Activated T-cell treated with anti-CD3 and anti-CD28 coated beads, Interleukin-2, amount 50 U/mL, for 4 hours (primary cell): ENCODE measurements around the gene HSPA1B. TPM values are rescaled to one million over a fixed set of nuclear protein-coding genes. Genes with fewer than 3 reads are reported as not detected.
"Not testable (repeated sequence)": the region's sequence is repeated elsewhere in the genome, so short reads cannot be mapped to it uniquely, and the experiment has no call there.

Experiments used
- ATAC-seq, 2 donors: fragments of 200-7000 bp; cut with Tn5 transposase; one replicate each; pipeline ENCODE4 v1.10.0; 2021
- DNase-seq: peaks from one replicate; pipeline ENCODE4 v3.0.0-alpha.2; 2020
- H3K27me3 Mint-ChIP-seq: one replicate; pipeline ENCODE4 v1.8.0; 2021; ENCODE audit warnings: low read depth, mixed read lengths
- H3K36me3 Mint-ChIP-seq: one replicate; pipeline ENCODE4 v1.8.0; 2022; ENCODE audit warnings: mixed read lengths; ENCODE audit not compliant: insufficient read depth
- H3K4me1 Mint-ChIP-seq: one replicate; pipeline ENCODE4 v1.8.0; 2021; ENCODE audit warnings: low read depth, mixed read lengths
- H3K4me3 Mint-ChIP-seq: one replicate; pipeline ENCODE4 v1.8.0; 2021; ENCODE audit warnings: mild to moderate bottlenecking, moderate library complexity, mixed read lengths
- H3K9me3 Mint-ChIP-seq: one replicate; pipeline ENCODE4 v1.8.0; 2021; ENCODE audit warnings: mixed read lengths
- total RNA-seq, 3 donors: library from RNA; stranded (reverse); gene quantifications; one replicate each; pipeline ENCODE4 v1.2.1, GENCODE V29; 2021

Gene HSPA1B
- total RNA-seq, 3 donors from 2014 or later = 76.1 to 97.7 (median 93.0) TPM

DNA sequence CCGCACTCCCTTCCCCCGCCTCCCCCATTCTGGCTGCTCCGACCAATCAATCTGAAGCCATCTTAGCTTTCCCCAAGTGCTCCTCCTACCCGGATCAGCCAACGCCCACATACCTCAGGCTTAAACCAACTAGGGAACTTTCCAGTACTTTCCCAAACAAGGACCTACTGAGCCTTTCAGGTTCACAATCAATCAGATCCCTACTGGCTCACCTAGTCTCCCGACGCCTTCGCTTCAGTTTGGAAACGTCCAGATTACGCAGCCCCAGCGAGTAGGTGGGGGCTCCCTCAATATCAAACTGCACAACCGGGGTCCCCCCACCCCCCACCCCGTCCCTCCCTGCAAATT lies 12.9 kb upstream of the HSPA1B start:
- Mint-ChIP-seq H3K4me3 (peak overlapping the region; percentile 86), H3K27me3 (no peaks in the 10 kb centered on the region), H3K9me3 (no peaks in the 10 kb centered on the region), H3K36me3 (peaks cover 12% of the 10 kb centered on the region), H3K4me1 (peaks cover 60% of the 10 kb centered on the region)
- DNase-seq (peak; percentile 50), ATAC-seq (peak; percentile 29 to 42)

- H3K36me3 Mint-ChIP-seq = peaks cover 9% of the 10 kb centered on the region
- H3K4me3 Mint-ChIP-seq = peak within 1 kb of the TSS; percentile 86
- H3K27me3 Mint-ChIP-seq = no peaks in the 10 kb centered on the region
- peaks cover 61% of the 10 kb centered on the region for H3K4me1 Mint-ChIP-seq
- peak; percentile 43 for DNase-seq
- H3K9me3 Mint-ChIP-seq = no peaks in the 10 kb centered on the region
- peak; percentile 19 to 23 for ATAC-seq
These were observed 12.3 kb upstream of the HSPA1B start, which contains the start of the genes HSPA1A and HSPA1L for GRCh38 chr6:31815025-31815838. TSS of gene HSPA1A (plus strand) at chr6:31815543. CDS start at chr6:31815757, 214 bp downstream. TSS of gene HSPA1L (minus strand) at chr6:31815283. CDS start at chr6:31811972, 3,311 bp downstream.

GRCh38 chr6:31817133-31817928 lies 10.2 kb upstream of the HSPA1B start:
- H3K4me1 Mint-ChIP-seq = peaks cover 59% of the 10 kb centered on the region
- peak overlapping the region; percentile 88 for H3K4me3 Mint-ChIP-seq
- DNase-seq, H3K9me3 Mint-ChIP-seq, H3K36me3 Mint-ChIP-seq, H3K27me3 Mint-ChIP-seq: not testable (repeated sequence)
- peak; percentile 22 to 24 for ATAC-seq

DNA sequence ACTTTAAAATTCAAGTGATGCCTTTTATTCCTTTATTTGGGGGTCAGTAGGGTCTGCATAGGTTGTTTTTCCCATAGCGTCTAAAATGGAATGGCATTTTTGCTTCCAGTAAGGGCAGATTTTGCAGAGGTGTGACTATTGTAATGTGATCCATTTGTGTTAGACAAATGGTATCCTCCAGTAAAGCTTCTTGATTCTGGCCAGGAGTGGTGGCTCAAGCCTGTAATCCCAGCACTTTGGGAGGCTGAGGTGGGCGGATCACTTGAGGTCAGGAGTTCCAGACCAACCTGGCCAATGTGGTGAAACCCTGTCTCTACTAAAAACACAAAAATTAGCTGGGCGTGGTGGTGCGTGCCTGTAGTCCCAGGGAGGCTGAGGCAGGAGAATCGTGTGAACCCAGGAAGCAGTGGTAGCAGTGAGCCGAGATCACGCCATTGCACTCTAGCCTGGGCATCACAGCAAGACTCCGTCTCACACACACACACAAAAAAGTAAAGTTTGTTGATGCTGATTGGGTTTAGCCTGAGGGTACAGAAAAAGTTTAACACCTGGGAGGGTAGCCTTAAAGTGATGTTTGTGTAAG lies 9.5 kb upstream of the HSPA1B start:
- H3K9me3 Mint-ChIP-seq, H3K36me3 Mint-ChIP-seq, H3K27me3 Mint-ChIP-seq, DNase-seq, ATAC-seq: not testable (repeated sequence)
- Mint-ChIP-seq H3K4me3 (peak overlapping the region; percentile 88), H3K4me1 (peaks cover 59% of the 10 kb centered on the region)

- peaks cover 53% of the 10 kb centered on the region for H3K4me1 Mint-ChIP-seq
- no peaks in the 10 kb centered on the region for H3K27me3 Mint-ChIP-seq
- no peaks in the 10 kb centered on the region for H3K9me3 Mint-ChIP-seq
These were observed 7.7 kb upstream of the HSPA1B start for GRCh38 chr6:31819871-31820299.

GRCh38 chr6:31820399-31820798 lies 7.1 kb upstream of the HSPA1B start:
- ATAC-seq, H3K9me3 Mint-ChIP-seq, H3K36me3 Mint-ChIP-seq, H3K27me3 Mint-ChIP-seq, DNase-seq: not testable (repeated sequence)
- peak overlapping the region; percentile 94 for H3K4me3 Mint-ChIP-seq
- H3K4me1 Mint-ChIP-seq = peaks cover 55% of the 10 kb centered on the region

More at GRCh38 chr6:31819871-31820299, 7.7 kb upstream of the HSPA1B start:
- H3K4me3 Mint-ChIP-seq = peak overlapping the region; percentile 30
- no peak for ATAC-seq
- H3K36me3 Mint-ChIP-seq = no peaks in the 10 kb centered on the region
- DNase-seq = no peak

DNA sequence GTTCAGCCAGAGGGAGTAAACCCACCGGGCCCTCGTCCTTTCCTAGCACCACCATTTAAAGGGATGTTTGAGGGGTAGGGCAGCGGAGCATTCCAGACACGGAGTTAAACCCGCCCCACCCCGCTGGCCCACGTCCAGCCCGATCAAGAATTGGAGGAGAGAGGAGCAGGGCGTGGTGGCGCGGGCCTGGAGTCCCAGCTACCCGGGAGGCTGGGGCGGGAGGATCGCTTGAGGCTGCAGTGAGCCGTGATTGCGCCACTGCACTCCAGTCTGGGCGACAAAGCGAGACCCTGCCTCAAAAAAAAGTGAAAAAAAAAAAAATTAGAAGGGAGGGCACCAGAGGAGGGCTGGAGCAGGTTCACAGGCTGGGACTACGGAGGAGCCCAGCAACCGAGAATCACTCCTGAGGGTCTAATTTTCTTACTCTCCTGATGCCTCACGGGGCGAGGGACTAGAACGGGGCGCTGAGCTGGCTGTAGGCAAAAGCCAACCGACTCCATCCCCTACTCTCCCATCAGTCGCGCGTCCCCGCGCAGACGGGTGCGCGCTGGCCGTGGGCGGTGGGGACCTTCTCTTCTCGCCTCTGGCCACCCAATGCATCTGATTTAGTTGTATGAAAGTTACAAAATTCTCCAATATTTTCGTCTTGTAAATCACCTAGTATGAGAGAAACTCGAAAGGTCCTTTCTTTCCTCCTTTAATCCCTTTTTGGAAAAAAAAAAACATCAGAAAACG lies 6.1 kb upstream of the HSPA1B start:
- H3K4me1 Mint-ChIP-seq = peaks cover 60% of the 10 kb centered on the region
- no peaks in the 10 kb centered on the region for H3K27me3 Mint-ChIP-seq
- no peaks in the 10 kb centered on the region for H3K9me3 Mint-ChIP-seq
- no peaks in the 10 kb centered on the region for H3K36me3 Mint-ChIP-seq
- ATAC-seq (peak; percentile 31 to 42), DNase-seq (peak; percentile 48)
- peak overlapping the region; percentile 94 for H3K4me3 Mint-ChIP-seq

GRCh38 chr6:31822036-31822821 lies 5.3 kb upstream of the HSPA1B start:
- no peaks in the 10 kb centered on the region for H3K36me3 Mint-ChIP-seq
- H3K4me3 Mint-ChIP-seq = peak overlapping the region; percentile 94
- H3K27me3 Mint-ChIP-seq = no peaks in the 10 kb centered on the region
- H3K4me1 Mint-ChIP-seq = peaks cover 67% of the 10 kb centered on the region
- ATAC-seq = peak; percentile 38 to 42
- DNase-seq = peak; percentile 46
- no peaks in the 10 kb centered on the region for H3K9me3 Mint-ChIP-seq

DNA sequence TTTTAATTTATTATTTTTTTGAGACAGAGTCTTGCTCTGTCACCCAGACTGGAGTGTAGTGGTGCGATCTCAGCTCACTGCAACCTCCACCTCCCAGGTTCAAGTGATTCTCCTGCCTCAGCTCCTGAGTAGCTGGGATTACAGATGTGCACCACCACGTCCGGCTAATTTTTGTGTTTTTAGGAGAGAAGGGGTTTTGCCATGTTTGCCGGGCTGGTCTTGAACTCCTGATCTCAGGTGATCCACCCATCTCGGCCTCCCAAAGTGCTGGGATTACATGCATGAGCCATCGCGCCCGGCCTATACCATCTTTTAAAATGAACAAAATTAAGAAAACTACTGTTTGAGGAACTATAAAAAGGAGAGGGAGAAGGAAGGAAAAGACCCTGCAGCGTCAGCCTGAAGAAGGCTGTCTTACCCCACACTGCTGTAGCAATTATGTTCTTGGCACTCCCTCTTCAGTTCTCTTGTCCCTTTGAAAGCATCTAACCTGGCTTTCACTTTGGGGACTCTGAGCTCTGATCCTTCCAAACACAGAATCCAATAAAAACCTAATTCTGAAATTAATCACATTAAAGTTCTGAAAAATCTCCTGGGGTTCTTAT lies 3.8 kb upstream of the HSPA1B start:
- not testable (repeated sequence) for H3K27me3 Mint-ChIP-seq, H3K9me3 Mint-ChIP-seq, H3K36me3 Mint-ChIP-seq, ATAC-seq, DNase-seq, H3K4me3 Mint-ChIP-seq
- H3K4me1 Mint-ChIP-seq = peaks cover 54% of the 10 kb centered on the region

GRCh38 chr6:31825553-31825952 lies 2.0 kb upstream of the HSPA1B start:
- H3K27me3 Mint-ChIP-seq = no peaks in the 10 kb centered on the region
- peaks cover 2% of the 10 kb centered on the region for H3K36me3 Mint-ChIP-seq
- ATAC-seq = no peak
- H3K9me3 Mint-ChIP-seq = no peaks in the 10 kb centered on the region
- no peak overlapping the region for H3K4me3 Mint-ChIP-seq
- H3K4me1 Mint-ChIP-seq = peaks cover 50% of the 10 kb centered on the region
- no peak for DNase-seq

DNA sequence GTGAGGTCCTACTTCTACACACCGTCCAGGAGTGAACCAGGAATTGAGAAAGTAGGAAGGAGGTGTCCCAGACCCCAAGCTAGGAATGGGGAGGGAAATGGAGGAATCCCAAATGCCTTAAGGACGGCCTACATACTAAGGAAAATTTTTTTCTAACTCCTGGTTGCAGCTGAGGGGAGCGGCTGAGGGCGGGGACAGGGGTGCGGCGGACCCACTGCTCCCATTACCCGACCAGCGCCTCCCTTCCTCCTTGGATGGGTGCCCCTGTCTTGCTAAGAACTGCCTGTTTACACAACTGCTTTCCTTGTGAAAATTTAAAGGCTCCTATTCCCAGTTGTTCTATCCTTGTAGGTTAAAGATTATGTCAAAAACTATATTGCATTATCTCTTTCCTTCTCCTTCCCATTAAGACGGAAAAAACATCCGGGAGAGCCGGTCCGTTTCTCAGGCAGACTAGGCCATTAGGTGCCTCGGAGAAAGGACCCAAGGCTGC lies 699 bp upstream of the HSPA1B start:
- H3K4me1 Mint-ChIP-seq = peaks cover 50% of the 10 kb centered on the region
- H3K36me3 Mint-ChIP-seq = peaks cover 2% of the 10 kb centered on the region
- DNase-seq (no peak), ATAC-seq (peak; percentile 8 to 19)
- H3K4me3 Mint-ChIP-seq = peak overlapping the region; percentile 83
- no peaks in the 10 kb centered on the region for H3K27me3 Mint-ChIP-seq
- H3K9me3 Mint-ChIP-seq = no peaks in the 10 kb centered on the region

DNA sequence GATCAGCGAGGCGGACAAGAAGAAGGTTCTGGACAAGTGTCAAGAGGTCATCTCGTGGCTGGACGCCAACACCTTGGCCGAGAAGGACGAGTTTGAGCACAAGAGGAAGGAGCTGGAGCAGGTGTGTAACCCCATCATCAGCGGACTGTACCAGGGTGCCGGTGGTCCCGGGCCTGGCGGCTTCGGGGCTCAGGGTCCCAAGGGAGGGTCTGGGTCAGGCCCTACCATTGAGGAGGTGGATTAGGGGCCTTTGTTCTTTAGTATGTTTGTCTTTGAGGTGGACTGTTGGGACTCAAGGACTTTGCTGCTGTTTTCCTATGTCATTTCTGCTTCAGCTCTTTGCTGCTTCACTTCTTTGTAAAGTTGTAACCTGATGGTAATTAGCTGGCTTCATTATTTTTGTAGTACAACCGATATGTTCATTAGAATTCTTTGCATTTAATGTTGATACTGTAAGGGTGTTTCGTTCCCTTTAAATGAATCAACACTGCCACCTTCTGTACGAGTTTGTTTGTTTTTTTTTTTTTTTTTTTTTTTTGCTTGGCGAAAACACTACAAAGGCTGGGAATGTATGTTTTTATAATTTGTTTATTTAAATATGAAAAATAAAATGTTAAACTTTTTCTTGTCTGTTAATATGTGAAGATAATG lies 2.2 kb downstream of the HSPA1B start:
- Mint-ChIP-seq H3K4me1 (peaks cover 35% of the 10 kb centered on the region), H3K9me3 (no peaks in the 10 kb centered on the region)

More for the DNA sequence above, 2.2 kb downstream of the HSPA1B start:
- no peak for ATAC-seq
- H3K4me3 Mint-ChIP-seq = peak overlapping the region; percentile 95
- no peaks in the 10 kb centered on the region for H3K27me3 Mint-ChIP-seq
- H3K36me3 Mint-ChIP-seq = peaks cover 2% of the 10 kb centered on the region
- no peak for DNase-seq
